GM12891 (cell line): ENCODE measurements around the gene ZNF74.

Source experiments
- DNase-seq: peaks from one replicate; pipeline ENCODE4 v3.0.0; 2011; ENCODE audit warnings: low spot score; ENCODE audit not compliant: insufficient read length
- FAIRE-seq: peaks from 2 replicates; lab custom pipeline; 2011; peaks lifted over from hg19 to GRCh38; lab: Jason Lieb, UNC
- PAX5 ChIP-seq: IDR thresholded peaks from 2 replicates; pipeline ENCODE4 v1.6.1; 2011; ENCODE audit warnings: low read length, moderate library complexity, mild to moderate bottlenecking; ENCODE audit not compliant: insufficient read depth, severe bottlenecking
- POLR2A ChIP-seq: IDR thresholded peaks from 2 replicates; pipeline ENCODE4 v1.6.1; 2011; ENCODE audit warnings: low read depth, low read length, control low read depth
- POLR2AphosphoS5 ChIP-seq: IDR thresholded peaks from 2 replicates; pipeline ENCODE4 v1.6.1; 2011; ENCODE audit warnings: low read depth, low read length, control low read depth
- POU2F2 ChIP-seq: IDR thresholded peaks from 2 replicates; pipeline ENCODE4 v1.6.1; 2011; ENCODE audit warnings: low read depth, mild to moderate bottlenecking, control low read depth, low read length, moderate library complexity
- SPI1 ChIP-seq: IDR thresholded peaks from 2 replicates; pipeline ENCODE4 v1.6.1; 2011; ENCODE audit warnings: low read depth, low read length, control low read depth
- TAF1 ChIP-seq: IDR thresholded peaks from 2 replicates; pipeline ENCODE4 v1.6.1; 2011; ENCODE audit warnings: low read depth, low read length, control low read depth

ZNF74 gene

DNA sequence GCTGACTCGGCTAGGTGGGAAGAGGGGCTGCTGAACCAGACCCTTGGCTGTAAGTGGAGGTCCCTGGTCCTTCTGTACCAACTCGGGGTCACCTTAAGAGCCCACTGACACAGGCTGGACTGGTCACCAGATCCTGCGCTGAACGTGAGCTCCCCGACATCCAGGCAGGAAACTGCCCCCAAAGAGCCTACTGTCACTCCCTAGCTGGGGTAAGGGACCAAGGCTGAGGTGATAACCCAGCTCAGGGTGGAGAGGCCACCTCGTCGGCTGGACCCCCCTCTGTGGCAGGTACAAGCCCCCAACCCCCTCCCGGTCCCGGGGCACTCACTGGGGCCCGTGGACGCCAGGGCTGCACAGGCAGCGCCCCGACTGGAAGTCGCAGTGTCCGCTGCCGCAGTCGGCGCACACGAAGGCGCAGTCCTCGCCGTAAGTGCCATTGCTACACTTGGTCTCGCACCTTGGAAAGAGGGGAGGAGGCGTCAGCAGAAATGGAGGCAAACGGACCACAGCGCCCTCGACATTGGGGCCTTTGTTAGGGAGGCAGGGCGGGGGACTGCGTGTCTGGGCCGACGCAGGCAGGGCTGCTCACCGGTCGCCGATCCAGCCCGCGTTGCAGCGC, 36.3 kb downstream of the ZNF74 start:
- FAIRE-seq (no peak), DNase-seq (no peak)
- no peak for TF ChIP-seq SPI1
- TF ChIP-seq TAF1, result no peak
- no peak for TF ChIP-seq POLR2AphosphoS5
- TF ChIP-seq POLR2A, result no peak
- no peak for TF ChIP-seq POU2F2
- no peak for TF ChIP-seq PAX5

DNA sequence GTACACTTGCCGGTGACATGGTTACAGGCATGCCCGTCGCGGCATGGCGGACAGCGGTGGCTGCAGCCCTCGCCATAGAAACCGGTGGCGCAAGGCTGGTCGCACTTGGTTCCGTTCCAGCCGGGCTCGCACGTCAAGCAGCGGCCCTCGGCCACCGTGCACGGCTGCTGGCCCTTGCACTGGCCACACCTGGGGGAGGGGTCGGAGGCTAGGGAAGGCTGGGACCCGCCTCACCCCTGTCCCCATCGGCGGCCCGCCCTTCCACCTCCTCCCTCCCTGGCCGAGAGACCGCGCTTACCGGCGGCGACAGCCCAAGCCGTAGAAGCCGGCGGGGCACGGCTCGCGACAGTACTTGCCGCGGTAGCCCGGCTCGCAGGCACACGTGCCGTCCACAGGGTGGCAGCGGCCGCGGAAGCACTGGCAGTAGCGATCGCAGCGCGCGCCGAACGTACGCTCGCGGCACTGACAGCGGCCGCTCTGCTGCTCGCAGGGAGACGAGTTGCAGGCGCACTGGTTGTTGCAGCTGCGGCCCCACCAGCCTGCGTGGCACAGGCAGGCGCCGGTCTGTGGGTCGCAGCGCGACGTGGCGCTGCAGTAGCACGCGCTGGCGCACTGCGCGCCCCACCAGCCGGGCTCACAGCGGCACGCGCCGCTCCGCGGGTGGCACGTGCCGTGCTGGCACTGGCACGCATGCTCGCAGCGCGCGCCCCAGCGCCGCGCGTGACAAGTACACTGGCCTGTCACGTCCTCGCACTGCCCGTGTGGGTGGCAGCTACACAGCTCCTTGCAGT, 37.0 kb downstream of the ZNF74 start:
- DNase-seq, result no peak
- FAIRE-seq, result peak; percentile 76
- TF ChIP-seq TAF1, result no peak
- no peak for TF ChIP-seq SPI1
- no peak for TF ChIP-seq PAX5
- no peak for TF ChIP-seq POU2F2
- TF ChIP-seq POLR2AphosphoS5, result no peak

DNA sequence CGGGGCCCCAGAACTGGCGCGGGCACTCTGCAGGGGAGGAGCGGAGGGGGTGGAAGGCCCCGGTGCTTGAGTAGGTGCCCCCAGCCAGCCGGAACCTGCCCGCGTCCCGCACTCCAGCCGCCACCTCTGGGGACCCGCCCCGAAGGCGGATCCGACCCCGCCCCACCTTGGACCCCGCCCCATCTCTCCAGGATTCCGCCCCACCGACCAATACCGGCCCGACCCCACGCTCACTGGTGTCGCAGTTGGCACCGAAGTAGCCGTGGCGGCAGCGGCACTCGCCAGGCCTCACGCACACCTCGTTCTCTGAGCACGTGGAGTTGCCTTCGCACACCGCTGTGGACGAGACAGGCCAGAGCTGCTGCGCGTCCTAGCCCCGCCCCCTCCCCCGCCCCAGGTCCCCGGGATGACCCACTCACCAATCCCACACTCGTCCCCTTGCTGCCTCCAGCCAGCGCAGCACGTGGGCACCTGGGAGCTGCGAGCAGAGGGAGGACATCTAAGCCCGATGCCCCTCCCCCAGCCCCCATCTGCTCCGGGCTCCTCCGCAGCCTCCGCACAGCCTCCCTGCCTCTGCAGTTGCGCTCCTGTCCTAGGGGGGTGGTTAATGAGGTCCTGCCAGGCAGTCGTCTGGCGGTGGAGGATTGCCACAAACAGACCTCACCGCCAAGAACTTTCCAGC, 37.7 kb downstream of the ZNF74 start:
- no peak for TF ChIP-seq SPI1
- no peak for TF ChIP-seq PAX5
- TF ChIP-seq POLR2A, result no peak
- TF ChIP-seq TAF1, result no peak
- TF ChIP-seq POU2F2, result no peak
- TF ChIP-seq POLR2AphosphoS5, result no peak
- DNase-seq (no peak), FAIRE-seq (no peak)

- no peak for FAIRE-seq
- TF ChIP-seq POLR2AphosphoS5 (no peak), SPI1 (no peak), POU2F2 (no peak), POLR2A (no peak), TAF1 (no peak), PAX5 (no peak)
- no peak for DNase-seq
These were observed 38.3 kb downstream of the ZNF74 start for GRCh38 chr22:20432244-20432686.

- TF ChIP-seq POLR2AphosphoS5 (no peak), POU2F2 (no peak), PAX5 (no peak), SPI1 (no peak), TAF1 (no peak), POLR2A (no peak)
- no peak for FAIRE-seq
- no peak for DNase-seq
These were observed 39.2 kb downstream of the ZNF74 start for GRCh38 chr22:20433191-20433590.

DNA sequence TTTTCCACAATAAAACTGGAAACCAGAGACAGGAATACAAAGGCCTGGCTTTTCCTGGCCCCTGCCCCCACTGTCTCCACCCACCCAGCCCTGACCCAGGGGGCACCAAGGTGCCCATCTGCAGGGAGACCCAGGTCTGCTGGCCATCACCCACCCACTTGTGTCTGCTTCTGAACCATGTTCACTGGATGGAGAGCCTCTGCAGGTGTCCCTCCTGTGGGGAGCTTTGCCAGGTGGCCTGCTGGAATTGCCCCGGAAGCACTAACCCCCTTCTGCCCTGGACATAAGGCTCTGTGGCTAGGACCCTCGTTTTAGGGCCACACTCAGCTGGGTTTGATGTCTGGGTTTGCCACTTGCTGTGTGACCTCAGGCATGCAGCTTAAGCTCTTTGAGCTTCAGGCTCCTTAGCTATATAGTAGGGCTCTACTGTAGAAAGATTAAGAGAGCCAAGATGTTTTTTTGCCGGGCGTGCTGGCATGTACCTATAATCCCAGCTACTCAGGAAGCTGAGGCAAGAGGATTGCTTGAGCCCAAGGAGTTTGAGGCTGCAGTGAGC, 39.8 kb downstream of the ZNF74 start:
- TF ChIP-seq SPI1 (no peak), POU2F2 (no peak), POLR2AphosphoS5 (no peak), PAX5 (no peak), POLR2A (no peak), TAF1 (no peak)
- no peak for FAIRE-seq

GRCh38 chr22:20434264-20434751, 40.4 kb downstream of the ZNF74 start:
- DNase-seq (no peak), FAIRE-seq (no peak)
- TF ChIP-seq POU2F2 (no peak), TAF1 (no peak), POLR2A (no peak), PAX5 (no peak), SPI1 (no peak), POLR2AphosphoS5 (no peak)

More for the DNA sequence above, 39.8 kb downstream of the ZNF74 start:
- no peak for DNase-seq

GRCh38 chr22:20434773-20435172, 40.8 kb downstream of the ZNF74 start:
- FAIRE-seq (no peak), DNase-seq (no peak)
- TF ChIP-seq PAX5 (no peak), TAF1 (no peak), POLR2A (no peak), POLR2AphosphoS5 (no peak), SPI1 (no peak), POU2F2 (no peak)

- DNase-seq (no peak), FAIRE-seq (no peak)
- TF ChIP-seq POLR2AphosphoS5 (no peak), PAX5 (no peak), SPI1 (no peak), POU2F2 (no peak), TAF1 (no peak), POLR2A (no peak)
These were observed 41.7 kb downstream of the ZNF74 start for GRCh38 chr22:20435436-20436306.
